ENCODE measurements around the gene PRKRA. TPM values are rescaled to one million over a fixed set of nuclear protein-coding genes. Genes with fewer than 3 reads are reported as not detected.

PRKRA gene
- total and polyA plus RNA-seq, 8 donors = 17.6 to 34.3 (median 21.0) TPM

DNA sequence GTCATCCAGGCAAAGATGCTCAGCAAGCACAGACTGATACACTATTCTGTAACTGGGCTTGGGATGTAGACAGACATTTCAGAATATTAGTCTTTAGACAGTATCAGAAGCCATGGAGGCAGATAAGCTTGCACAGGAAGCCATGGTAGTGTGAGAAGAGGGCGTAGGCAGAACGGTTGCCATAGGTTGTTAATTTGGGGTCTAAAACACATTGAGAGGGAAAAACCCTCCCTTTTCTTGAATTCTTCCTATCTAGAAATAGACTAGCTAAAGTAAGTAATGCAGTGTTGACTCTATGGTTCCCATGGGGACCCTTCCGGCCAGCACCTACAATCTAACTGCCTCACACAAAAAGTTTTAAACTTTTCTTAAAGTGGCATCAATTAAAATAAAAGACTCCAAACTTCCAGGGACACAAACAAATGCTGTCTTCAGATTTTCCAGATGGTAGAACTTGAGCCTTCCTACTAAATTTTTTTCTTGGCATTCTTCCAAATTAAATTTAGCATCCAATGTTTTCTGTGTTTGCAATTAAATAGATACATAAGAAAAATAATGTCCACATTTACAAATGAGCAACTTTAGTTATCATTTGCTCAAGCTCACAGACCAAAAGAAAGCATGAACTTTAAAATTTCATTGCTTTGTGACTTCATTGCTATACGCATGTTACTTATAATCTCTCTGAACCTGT lies 1.9 kb downstream of the PRKRA start:
- Histone ChIP-seq H3K27ac (peak overlapping the region in 3 of 4 donors; percentile 92 to 99 (median 96)), H3K4me3 (peak overlapping the region in 3 of 4 donors; percentile 83 to 98 (median 88)), H3K9me3 (no peaks in the 10 kb centered on the region), H3K36me3 (peaks cover 0 to 15% (median 6%) of the 10 kb centered on the region in 3 donors), H3K27me3 (no peaks in the 10 kb centered on the region), H3K4me1 (peaks cover 10 to 22% (median 14%) of the 10 kb centered on the region in 3 donors)
- FAIRE-seq = no peak
- TF ChIP-seq, protein P1, sequence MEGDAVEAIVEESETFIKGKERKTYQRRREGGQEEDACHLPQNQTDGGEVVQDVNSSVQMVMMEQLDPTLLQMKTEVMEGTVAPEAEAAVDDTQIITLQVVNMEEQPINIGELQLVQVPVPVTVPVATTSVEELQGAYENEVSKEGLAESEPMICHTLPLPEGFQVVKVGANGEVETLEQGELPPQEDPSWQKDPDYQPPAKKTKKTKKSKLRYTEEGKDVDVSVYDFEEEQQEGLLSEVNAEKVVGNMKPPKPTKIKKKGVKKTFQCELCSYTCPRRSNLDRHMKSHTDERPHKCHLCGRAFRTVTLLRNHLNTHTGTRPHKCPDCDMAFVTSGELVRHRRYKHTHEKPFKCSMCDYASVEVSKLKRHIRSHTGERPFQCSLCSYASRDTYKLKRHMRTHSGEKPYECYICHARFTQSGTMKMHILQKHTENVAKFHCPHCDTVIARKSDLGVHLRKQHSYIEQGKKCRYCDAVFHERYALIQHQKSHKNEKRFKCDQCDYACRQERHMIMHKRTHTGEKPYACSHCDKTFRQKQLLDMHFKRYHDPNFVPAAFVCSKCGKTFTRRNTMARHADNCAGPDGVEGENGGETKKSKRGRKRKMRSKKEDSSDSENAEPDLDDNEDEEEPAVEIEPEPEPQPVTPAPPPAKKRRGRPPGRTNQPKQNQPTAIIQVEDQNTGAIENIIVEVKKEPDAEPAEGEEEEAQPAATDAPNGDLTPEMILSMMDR (IDR thresholded peaks at IDR 0.05) = no peak
- WGBS, 2 donors = 67 to 82% methylated on average over 4 of the region's 4 CpGs
- intact Hi-C loops (cut with DNase I) = no loop called here
- no peak for ATAC-seq
- DNase-seq = no peak

- H3K4me3 ChIP-seq = no peak overlapping the region
- TF ChIP-seq, protein P1 (IDR thresholded peaks at IDR 0.05) = no peak
- intact Hi-C loops (cut with DNase I) = no loop called here
- ATAC-seq (no peak), FAIRE-seq (no peak), DNase-seq (no peak)
- H3K27me3 ChIP-seq = no peaks in the 10 kb centered on the region
- no peak overlapping the region for H3K27ac ChIP-seq
- H3K4me1 ChIP-seq = peaks cover 0 to 5% (median 5%) of the 10 kb centered on the region in 3 donors
- peaks cover 3 to 52% (median 7%) of the 10 kb centered on the region in 3 donors for H3K36me3 ChIP-seq
- WGBS, 2 donors = 83 to 87% methylated on average over 2 of the region's 2 CpGs
- no peaks in the 10 kb centered on the region for H3K9me3 ChIP-seq
Measured at GRCh38 chr2:178441426-178441825, 9.5 kb downstream of the PRKRA start.

DNA sequence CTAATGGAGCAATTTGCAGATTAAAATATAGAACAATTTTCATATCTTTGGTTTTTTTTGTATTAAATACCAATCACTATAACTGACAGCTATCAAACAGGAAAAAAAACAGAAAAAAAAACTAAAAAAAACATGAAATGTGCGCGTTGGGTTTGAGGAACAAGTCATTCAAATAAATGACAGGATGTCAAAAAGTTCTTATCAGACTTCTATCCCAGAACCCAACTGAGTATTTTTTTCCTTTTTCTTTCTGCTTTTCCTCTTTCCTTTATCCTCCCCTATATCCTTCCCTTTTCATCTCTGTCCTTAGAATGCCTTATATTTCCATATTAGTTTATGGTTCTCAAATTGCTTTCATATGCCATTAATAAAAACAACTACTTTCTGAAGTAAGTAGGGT lies 14.3 kb downstream of the PRKRA start:
- no peak overlapping the region for H3K4me3 ChIP-seq
- TF ChIP-seq, protein P1 (IDR thresholded peaks at IDR 0.05) = no peak
- no peaks in the 10 kb centered on the region for H3K9me3 ChIP-seq
- no peak overlapping the region for H3K27ac ChIP-seq
- peaks cover 0 to 5% (median 5%) of the 10 kb centered on the region in 3 donors for H3K4me1 ChIP-seq
- ATAC-seq (no peak), FAIRE-seq (no peak), DNase-seq (no peak)
- intact Hi-C loops (cut with DNase I) = no loop called here
- WGBS, 2 donors = 82 to 84% methylated on average over 2 of the region's 2 CpGs
- peaks cover 0 to 54% (median 15%) of the 10 kb centered on the region in 3 donors for H3K36me3 ChIP-seq
- H3K27me3 ChIP-seq = no peaks in the 10 kb centered on the region

GRCh38 chr2:178429336-178429735 lies 21.6 kb downstream of the PRKRA start:
- no peak overlapping the region for H3K27ac ChIP-seq
- no peaks in the 10 kb centered on the region for H3K9me3 ChIP-seq
- no peak overlapping the region for H3K4me3 ChIP-seq
- no peaks in the 10 kb centered on the region for H3K4me1 ChIP-seq
- H3K27me3 ChIP-seq = no peaks in the 10 kb centered on the region
- DNase-seq (no peak), ATAC-seq (no peak), FAIRE-seq (no peak)
- intact Hi-C loops (cut with DNase I) = no loop called here
- H3K36me3 ChIP-seq = peaks cover 0 to 26% (median 15%) of the 10 kb centered on the region in 3 donors
- TF ChIP-seq, protein P1 (IDR thresholded peaks at IDR 0.05) = no peak

DNA sequence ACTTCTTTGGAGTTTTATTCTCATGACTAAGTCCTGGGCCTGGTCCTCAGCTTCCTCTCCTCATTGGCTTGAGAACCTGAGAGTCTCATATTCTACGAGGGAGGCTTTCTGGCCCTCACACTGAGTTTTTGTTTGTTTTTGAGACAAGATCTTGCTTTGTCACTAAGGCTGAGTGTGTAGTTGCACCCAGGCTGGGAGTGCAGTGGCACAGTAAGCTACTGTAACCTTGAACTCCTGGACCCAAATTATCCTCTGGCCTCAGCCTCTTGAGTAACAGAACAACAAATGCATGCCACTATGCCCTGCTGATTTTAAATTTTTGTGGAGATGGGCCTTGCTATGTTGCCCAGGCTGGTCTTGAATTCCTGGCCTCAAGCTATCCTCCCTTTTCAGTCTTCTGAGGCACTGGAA lies 22.6 kb downstream of the PRKRA start:
- 40 to 45% methylated on average over 1 of the region's 1 CpG for WGBS, 2 donors

More for the DNA sequence above, 22.6 kb downstream of the PRKRA start:
- H3K4me3 ChIP-seq = no peak overlapping the region
- DNase-seq (no peak), ATAC-seq (peak in 2 of 4 donors; percentile 53 to 61), FAIRE-seq (no peak)
- no peaks in the 10 kb centered on the region for H3K9me3 ChIP-seq
- intact Hi-C loops (cut with DNase I) = no loop called here
- H3K4me1 ChIP-seq = no peaks in the 10 kb centered on the region
- H3K36me3 ChIP-seq = peaks cover 0 to 16% (median 12%) of the 10 kb centered on the region in 3 donors
- TF ChIP-seq, protein P1 (IDR thresholded peaks at IDR 0.05) = no peak
- H3K27ac ChIP-seq = no peak overlapping the region
- no peaks in the 10 kb centered on the region for H3K27me3 ChIP-seq
